DMS53 (cell line): ENCODE data around the gene SERPINA3.

Source experiments
- DNase-seq: peaks from one replicate; lab custom pipeline; 2025; lab: John Stamatoyannopoulos, UW

Gene SERPINA3

DNA sequence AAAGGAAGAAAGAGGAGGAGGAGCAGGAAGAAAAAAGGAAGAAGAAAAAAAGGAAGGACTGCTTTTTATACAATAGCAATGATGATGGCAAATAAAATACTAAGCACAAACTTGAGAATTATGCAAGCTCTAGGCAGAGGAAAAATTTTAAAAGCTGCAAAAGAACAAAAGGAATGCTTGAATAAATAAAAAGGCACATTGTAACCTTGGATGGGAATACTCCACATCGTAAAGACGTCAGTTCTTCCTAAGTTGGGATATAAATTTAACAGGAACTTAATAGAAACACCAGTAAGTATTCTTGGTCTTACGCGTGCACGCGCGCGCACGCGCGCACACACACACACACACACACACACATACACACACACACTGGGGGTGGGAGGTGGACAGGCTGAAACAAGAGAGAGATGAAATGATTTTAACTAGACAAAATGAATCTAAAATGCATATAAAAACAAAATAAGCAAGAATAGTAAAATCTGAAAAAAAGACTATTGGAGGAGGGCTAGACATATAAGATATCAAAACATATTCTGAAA is 43.0 kb downstream of the SERPINA3 start:
- no peak for DNase-seq

DNA sequence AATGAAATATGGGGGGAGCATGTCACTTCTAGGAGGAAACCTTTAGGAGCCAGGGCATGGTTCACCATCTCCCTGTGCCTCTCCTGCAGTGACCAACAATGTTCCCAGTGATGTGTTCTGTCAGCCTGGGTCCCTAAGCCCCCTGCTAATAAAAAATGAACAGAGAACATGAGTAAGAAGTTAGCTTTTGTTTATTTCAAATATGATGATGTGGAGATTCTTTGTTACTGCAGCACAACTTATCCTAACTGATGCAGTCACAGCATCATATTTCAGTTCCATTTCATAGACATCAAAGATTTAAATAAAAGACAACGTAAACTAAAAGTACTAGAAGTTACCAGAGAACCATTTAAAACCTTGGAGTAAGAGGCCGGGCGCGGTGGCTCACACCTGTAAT is 43.9 kb downstream of the SERPINA3 start:
- no peak for DNase-seq

- DNase-seq, result no peak
Observed at GRCh38 chr14:94659256-94659655, 47.1 kb downstream of the SERPINA3 start.

DNA sequence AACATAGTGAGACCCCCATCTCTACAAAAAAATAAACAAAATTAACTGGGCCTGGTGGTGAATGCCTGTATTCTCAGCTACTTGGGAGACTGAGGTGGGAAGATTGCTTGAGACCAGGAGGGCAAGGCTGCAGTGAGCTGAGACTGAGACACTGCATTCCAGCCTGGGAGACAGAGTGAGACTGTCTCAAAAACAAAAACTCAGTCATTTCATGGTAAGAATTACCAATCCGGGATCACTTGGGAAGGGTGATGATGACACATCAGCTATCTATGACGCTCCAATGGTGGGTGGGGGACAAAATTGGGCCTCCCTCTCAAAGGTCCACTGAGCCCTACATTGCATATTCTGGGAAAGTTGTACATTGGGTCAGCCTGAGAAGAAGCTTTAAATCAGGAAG is 47.7 kb downstream of the SERPINA3 start:
- no peak for DNase-seq

GRCh38 chr14:94660306-94660946 is 48.2 kb downstream of the SERPINA3 start:
- DNase-seq, result no peak

DNA sequence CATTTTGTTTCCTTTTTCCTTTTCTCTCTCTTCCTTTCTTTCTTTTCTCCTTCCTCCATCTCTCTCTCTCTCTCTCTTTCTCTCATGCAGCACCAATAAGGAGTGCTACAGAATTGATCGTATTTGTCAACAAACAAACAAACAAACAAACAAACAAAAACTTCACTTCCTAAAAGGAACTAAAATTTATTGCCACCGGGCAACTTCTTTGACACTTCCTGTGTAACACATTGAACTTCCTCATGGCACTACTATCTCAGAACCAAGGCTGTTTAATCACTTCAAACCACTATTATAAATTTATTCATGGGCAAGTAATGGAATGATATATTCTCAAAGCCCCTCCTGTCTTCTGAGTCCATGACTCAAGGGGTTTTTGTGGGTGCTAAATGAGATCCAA is 51.3 kb downstream of the SERPINA3 start:
- no peak for DNase-seq

GRCh38 chr14:94663965-94664704 is 51.9 kb downstream of the SERPINA3 start:
- no peak for DNase-seq

- no peak for DNase-seq
Observed at GRCh38 chr14:94665121-94665520, 52.9 kb downstream of the SERPINA3 start.

GRCh38 chr14:94665544-94665943 is 53.4 kb downstream of the SERPINA3 start:
- no peak for DNase-seq

- no peak for DNase-seq
Observed at GRCh38 chr14:94670692-94671285, 58.6 kb downstream of the SERPINA3 start.

DNA sequence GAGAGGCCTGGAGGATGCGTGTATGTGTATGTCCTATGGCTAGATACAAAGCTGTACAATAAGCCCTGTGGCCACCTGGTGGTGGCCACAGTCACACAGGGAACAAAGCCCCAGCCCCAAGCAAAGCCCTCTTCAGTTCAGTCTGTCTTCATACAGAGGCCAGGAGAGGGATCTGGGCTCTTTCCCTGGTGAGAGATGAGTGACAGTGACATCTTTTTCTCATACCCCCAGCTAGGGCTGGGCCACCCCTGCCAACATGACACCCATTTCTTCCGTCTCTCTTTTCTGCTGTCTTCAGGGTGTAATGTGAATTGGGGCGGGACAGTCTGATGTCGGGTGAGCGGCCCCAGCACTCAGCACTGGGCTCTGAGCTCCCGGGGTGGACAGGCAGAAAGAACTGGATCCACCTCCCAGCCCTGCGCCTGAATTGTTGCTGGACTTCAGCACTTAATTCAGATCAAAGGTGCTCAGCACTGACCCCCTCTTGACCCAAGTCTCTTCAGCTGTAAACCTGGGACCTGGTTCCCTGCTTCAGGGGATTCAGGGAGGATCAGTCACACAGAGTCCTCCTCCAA is 59.8 kb downstream of the SERPINA3 start:
- no peak for DNase-seq

GRCh38 chr14:94673071-94673470 is 60.9 kb downstream of the SERPINA3 start:
- DNase-seq, result no peak
